GM06990 (cell line): ENCODE data around the gene ROCK2.

ENCODE experiments used
- DNase-seq: peaks from one replicate; pipeline ENCODE4 v3.0.0-alpha.2; 2011; ENCODE audit not compliant: insufficient read length; ENCODE audit errors: extremely low read depth
- H3K27me3 ChIP-seq: replicated peaks from 2 replicates; pipeline ENCODE4 v1.6.0; 2011; ENCODE audit warnings: low read length; ENCODE audit not compliant: control insufficient read depth, insufficient read depth
- H3K36me3 ChIP-seq: 2 replicates; pipeline ENCODE4 v1.5.1; 2011; ENCODE audit warnings: low read length; ENCODE audit not compliant: control insufficient read depth, insufficient read depth
- H3K4me3 ChIP-seq: replicated peaks from 2 replicates; pipeline ENCODE4 v1.5.1; 2011; ENCODE audit warnings: low read depth, mild to moderate bottlenecking, control low read depth, low read length
- CTCF ChIP-seq: IDR thresholded peaks from 2 replicates; pipeline ENCODE4 v1.5.1; 2011; ENCODE audit warnings: low read length, control low read depth, mild to moderate bottlenecking, inconsistent platforms; ENCODE audit not compliant: insufficient read depth, poor library complexity, severe bottlenecking

The ROCK2 gene

GRCh38 chr2:11357428-11357972 lies 13.1 kb upstream of the ROCK2 start:
- no peak for DNase-seq
- no peaks in the 10 kb centered on the region; the same call in 1 of the 2 replicates for H3K27me3 ChIP-seq
- no peaks in the 10 kb centered on the region for H3K36me3 ChIP-seq
- no peak overlapping the region for H3K4me3 ChIP-seq
- TF ChIP-seq CTCF = no peak

GRCh38 chr2:11356764-11357163 lies 12.3 kb upstream of the ROCK2 start:
- Histone ChIP-seq H3K27me3 (no peaks in the 10 kb centered on the region; the same call in 1 of the 2 replicates), H3K36me3 (no peaks in the 10 kb centered on the region), H3K4me3 (no peak overlapping the region)
- DNase-seq = no peak
- no peak for TF ChIP-seq CTCF

GRCh38 chr2:11355194-11356053 lies 11.0 kb upstream of the ROCK2 start:
- no peak for TF ChIP-seq CTCF
- Histone ChIP-seq H3K36me3 (no peaks in the 10 kb centered on the region), H3K4me3 (no peak overlapping the region), H3K27me3 (no peaks in the 10 kb centered on the region; the same call in 1 of the 2 replicates)
- no peak for DNase-seq

GRCh38 chr2:11354363-11355154 lies 10.1 kb upstream of the ROCK2 start:
- H3K4me3 ChIP-seq = no peak overlapping the region
- no peak for DNase-seq
- H3K27me3 ChIP-seq = no peaks in the 10 kb centered on the region; the same call in 1 of the 2 replicates
- H3K36me3 ChIP-seq = no peaks in the 10 kb centered on the region
- TF ChIP-seq CTCF = no peak

GRCh38 chr2:11352781-11353537 lies 8.5 kb upstream of the ROCK2 start:
- no peaks in the 10 kb centered on the region; the same call in 1 of the 2 replicates for H3K27me3 ChIP-seq
- no peak for TF ChIP-seq CTCF

More at GRCh38 chr2:11352781-11353537, 8.5 kb upstream of the ROCK2 start:
- no peak for DNase-seq
- Histone ChIP-seq H3K36me3 (no peaks in the 10 kb centered on the region), H3K4me3 (no peak overlapping the region)
